H7 (cell line): ENCODE measurements around the gene ZSCAN12. TPM values are rescaled to one million over a fixed set of nuclear protein-coding genes. Genes with fewer than 3 reads are reported as not detected.
A peak's percentile ranks its signal among the peaks of the same experiment; 100 is the strongest.
"Not testable (repeated sequence)": the region's sequence is repeated elsewhere in the genome, so short reads cannot be mapped to it uniquely, and the experiment has no call there.

ENCODE experiments used
- DNase-seq: peaks from one replicate; pipeline ENCODE4 v3.0.0; 2012
- H3K27me3 ChIP-seq: 2 replicates; pipeline ENCODE4 v1.6.0; 2011; ENCODE audit warnings: mild to moderate bottlenecking, low read length; ENCODE audit not compliant: control insufficient read depth, insufficient read depth
- H3K36me3 ChIP-seq: replicated peaks from 2 replicates; pipeline ENCODE4 v1.5.1; 2011; ENCODE audit warnings: low read length; ENCODE audit not compliant: control insufficient read depth, insufficient read depth
- H3K4me3 ChIP-seq: 2 replicates; pipeline ENCODE4 v1.5.1; 2011; ENCODE audit warnings: low read depth, mild to moderate bottlenecking, control low read depth, low read length, moderate library complexity; ENCODE audit not compliant: insufficient read depth
- total RNA-seq: library from RNA; depleted of rRNA; stranded (reverse); fragments of >200 nt; shearing (Covaris generic); gene quantifications from 2 replicates; pipeline ENCODE4 v1.2.3, GENCODE V29; 2014

The ZSCAN12 gene
- total RNA-seq, 1 experiment from 2014 or later, result 4.6 TPM

- peaks cover 5% of the 10 kb centered on the region for H3K36me3 ChIP-seq
- no peaks in the 10 kb centered on the region for H3K27me3 ChIP-seq
- no peak for DNase-seq
- no peak overlapping the region for H3K4me3 ChIP-seq
These were observed 21.7 kb downstream of the ZSCAN12 start for GRCh38 chr6:28377879-28378278.

DNA sequence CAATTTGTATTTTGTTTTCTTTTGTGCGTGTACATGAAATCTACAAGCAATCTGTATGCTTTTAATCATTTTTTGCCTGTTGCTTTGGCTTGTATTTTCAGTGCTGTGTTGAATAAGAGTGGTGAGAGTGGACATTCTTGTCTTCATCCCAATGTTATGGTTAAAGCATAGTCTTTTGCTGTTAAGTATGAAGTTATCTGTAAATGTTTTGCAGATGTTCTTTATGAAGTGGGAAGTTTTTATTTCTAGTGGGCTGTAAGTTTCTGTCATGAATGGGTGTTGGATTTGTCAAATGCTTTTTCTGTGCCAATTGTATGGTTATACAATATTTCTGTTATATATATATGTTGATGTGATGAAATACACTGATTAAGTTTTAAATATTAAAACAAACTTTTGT lies 25.6 kb downstream of the ZSCAN12 start:
- Histone ChIP-seq H3K4me3 (no peak overlapping the region), H3K36me3 (no peaks in the 10 kb centered on the region; the same call in 1 of the 2 replicates), H3K27me3 (no peaks in the 10 kb centered on the region)
- no peak for DNase-seq

- Histone ChIP-seq H3K27me3 (no peaks in the 10 kb centered on the region), H3K4me3 (no peak overlapping the region)
- no peak for DNase-seq
These were observed 27.7 kb downstream of the ZSCAN12 start for GRCh38 chr6:28371706-28372451.

DNA sequence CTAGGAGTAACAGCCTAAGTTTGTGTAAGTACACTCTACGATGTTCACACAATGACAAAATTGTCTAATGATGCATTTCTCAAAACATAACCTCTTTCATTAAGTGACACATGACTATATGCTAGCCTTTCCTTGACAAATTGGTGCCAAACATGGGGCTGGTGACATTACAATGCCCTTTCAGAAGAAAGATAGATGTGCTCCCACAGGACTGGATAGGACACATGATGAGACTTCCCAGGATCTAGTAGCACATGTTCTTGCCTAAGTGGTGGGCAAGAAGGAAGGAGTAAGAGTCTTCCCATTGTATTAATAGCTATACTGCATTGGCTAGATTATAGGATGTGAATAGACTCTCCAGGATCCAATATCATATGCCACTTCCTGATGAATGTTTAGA lies 28.3 kb downstream of the ZSCAN12 start:
- Histone ChIP-seq H3K4me3 (no peak overlapping the region), H3K36me3 (no peaks in the 10 kb centered on the region), H3K27me3 (no peaks in the 10 kb centered on the region)
- no peak for DNase-seq

More at GRCh38 chr6:28371706-28372451, 27.7 kb downstream of the ZSCAN12 start:
- no peaks in the 10 kb centered on the region for H3K36me3 ChIP-seq

- Histone ChIP-seq H3K27me3 (no peaks in the 10 kb centered on the region), H3K36me3 (peaks cover 7% of the 10 kb centered on the region), H3K4me3 (no peak overlapping the region)
- DNase-seq, result no peak
These were observed 29.1 kb downstream of the ZSCAN12 start for GRCh38 chr6:28370440-28370839.

DNA sequence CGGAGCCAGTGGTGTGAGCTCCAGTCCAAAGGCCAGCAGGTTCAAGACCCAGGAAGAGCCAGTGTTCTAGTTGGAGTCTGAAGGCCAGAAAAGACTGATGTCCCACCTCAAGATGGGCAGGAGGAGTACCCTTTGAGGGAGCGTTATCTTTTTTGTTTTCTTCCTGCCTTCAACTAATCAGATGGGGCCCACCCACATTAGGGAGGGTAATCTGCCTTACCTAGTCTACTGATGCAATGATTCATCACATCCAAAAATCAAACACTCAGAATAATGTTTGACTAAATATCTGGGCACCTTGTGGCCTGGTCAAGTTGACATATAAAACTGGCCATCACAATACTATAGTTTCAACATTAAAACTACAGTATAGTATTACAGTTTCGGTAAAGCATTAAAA lies 30.1 kb downstream of the ZSCAN12 start:
- Histone ChIP-seq H3K27me3 (no peaks in the 10 kb centered on the region), H3K36me3 (peaks cover 13% of the 10 kb centered on the region), H3K4me3 (no peak overlapping the region)
- DNase-seq, result no peak

GRCh38 chr6:28368522-28368921 lies 31.0 kb downstream of the ZSCAN12 start:
- DNase-seq, result no peak
- Histone ChIP-seq H3K36me3 (peaks cover 17% of the 10 kb centered on the region), H3K4me3 (no peak overlapping the region), H3K27me3 (no peaks in the 10 kb centered on the region)

DNA sequence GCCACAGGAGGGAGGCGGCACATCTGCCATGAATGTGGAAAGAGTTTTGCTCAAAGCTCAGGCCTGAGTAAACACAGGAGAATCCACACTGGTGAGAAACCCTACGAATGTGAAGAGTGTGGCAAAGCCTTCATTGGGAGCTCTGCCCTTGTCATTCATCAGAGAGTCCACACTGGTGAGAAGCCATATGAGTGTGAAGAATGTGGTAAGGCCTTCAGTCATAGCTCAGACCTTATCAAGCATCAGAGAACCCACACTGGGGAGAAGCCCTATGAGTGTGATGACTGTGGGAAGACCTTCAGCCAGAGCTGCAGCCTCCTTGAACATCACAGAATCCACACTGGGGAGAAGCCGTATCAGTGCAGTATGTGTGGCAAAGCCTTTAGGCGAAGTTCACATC lies 34.0 kb downstream of the ZSCAN12 start:
- H3K4me3 ChIP-seq, H3K27me3 ChIP-seq, DNase-seq: not testable (repeated sequence)
- peaks cover 19% of the 10 kb centered on the region for H3K36me3 ChIP-seq

GRCh38 chr6:28360961-28361360 lies 38.6 kb downstream of the ZSCAN12 start:
- Histone ChIP-seq H3K27me3 (no peaks in the 10 kb centered on the region), H3K36me3 (peaks cover 17% of the 10 kb centered on the region), H3K4me3 (no peak overlapping the region)
- no peak for DNase-seq

DNA sequence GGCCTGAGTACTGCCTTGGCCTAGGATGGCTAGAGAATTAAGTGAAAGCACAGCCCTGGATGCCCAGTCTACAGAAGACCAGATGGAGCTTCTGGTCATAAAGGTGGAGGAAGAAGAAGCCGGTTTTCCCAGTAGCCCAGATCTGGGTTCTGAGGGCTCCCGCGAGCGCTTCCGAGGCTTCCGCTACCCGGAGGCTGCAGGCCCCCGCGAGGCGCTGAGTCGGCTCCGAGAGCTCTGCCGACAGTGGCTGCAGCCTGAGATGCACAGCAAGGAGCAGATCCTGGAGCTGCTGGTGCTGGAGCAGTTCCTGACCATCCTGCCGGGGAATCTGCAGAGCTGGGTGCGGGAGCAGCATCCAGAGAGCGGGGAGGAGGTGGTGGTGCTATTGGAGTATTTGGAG lies 40.0 kb downstream of the ZSCAN12 start:
- not testable (repeated sequence) for H3K27me3 ChIP-seq, H3K36me3 ChIP-seq, DNase-seq, H3K4me3 ChIP-seq

DNA sequence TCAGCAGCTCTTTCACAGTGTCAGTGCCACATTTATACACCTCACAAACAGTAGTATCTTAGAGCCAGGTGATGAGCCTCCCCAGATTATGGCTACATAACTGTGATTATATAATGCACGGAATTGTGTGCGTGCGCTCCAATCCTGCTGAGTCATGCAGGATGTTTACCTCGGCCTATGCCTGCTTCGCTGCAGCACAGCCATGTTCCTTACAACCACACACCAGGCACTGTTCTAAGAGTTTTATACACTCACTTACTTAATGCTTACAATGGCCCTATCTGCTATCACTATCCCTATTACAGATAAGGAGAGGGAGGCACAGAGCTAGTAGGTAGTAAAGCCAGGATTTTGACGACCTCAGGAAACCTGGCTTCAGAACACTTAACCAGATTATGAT lies 42.5 kb downstream of the ZSCAN12 start:
- no peak for DNase-seq
- Histone ChIP-seq H3K4me3 (no peak overlapping the region), H3K36me3 (no peaks in the 10 kb centered on the region; the same call in 1 of the 2 replicates)

DNA sequence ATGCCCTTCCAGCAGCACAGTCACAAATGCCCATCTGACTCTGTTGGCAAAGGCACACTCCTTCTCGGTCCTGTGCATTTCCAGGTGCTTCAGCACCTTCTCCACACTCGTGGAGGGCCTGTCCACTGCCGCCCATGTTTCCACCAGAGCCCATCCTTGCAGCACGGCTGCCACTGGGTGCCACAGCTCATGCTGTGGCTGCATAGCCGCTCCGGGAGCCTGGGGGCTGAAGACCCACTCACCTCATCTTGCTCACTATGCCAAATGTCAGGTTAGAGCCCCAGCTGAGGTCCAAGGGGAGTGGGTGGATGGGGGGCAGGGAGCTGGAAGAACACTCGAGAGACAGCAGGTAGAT lies 42.9 kb downstream of the ZSCAN12 start:
- no peaks in the 10 kb centered on the region; the same call in 1 of the 2 replicates for H3K36me3 ChIP-seq
- no peak for DNase-seq
- no peak overlapping the region for H3K4me3 ChIP-seq
- H3K27me3 ChIP-seq, result no peaks in the 10 kb centered on the region

More for the DNA sequence above, 42.5 kb downstream of the ZSCAN12 start:
- no peaks in the 10 kb centered on the region for H3K27me3 ChIP-seq

GRCh38 chr6:28355743-28356665 lies 43.5 kb downstream of the ZSCAN12 start:
- H3K4me3 ChIP-seq, result peak overlapping the region; percentile 32
- no peaks in the 10 kb centered on the region; the same call in 1 of the 2 replicates for H3K36me3 ChIP-seq
- DNase-seq, result peak; percentile 74
- no peaks in the 10 kb centered on the region for H3K27me3 ChIP-seq

DNA sequence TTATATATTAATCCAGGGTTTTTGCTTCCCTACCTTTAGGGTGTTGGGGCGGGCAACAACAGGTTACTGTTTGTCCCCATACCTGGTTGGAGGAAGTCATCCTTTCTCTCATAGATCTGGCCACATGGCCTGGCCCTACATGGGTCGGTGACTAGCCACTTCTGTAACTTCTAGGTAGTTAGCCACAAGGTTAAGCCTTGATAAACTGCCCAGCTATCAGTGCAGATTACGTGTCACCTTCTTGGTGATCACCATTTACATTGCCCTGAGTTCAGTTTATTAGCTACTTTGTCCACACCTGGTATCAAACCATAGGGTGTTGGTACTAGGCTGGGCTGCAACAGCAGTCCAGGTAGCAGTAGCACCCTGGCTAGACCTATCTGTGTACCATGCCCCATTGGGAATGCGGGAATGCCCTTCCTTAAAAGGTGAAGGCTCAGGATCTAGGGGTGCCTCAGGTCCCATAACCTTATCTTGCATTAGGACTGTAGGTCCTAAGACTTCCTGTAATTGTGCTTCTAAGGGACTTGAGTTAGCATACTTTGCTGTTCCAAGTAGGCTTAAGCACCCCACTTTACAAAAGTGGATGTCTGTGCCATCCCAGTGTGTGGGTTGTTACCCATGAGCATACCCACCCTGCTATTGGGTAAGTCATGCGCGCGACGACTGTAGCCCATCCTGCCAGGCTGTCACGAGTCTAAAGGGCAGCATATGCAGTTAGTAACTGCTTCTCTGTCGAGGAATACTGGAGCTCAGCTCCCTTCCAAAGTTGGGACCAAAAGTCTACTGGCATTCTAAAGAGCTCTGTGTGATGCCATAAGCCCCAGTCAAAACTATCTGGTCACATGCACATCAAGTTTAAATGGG lies 44.6 kb downstream of the ZSCAN12 start:
- Histone ChIP-seq H3K36me3 (no peaks in the 10 kb centered on the region; the same call in 1 of the 2 replicates), H3K4me3 (no peak overlapping the region), H3K27me3 (no peaks in the 10 kb centered on the region)
- no peak for DNase-seq
